ENCODE results near the gene RRP1.

Gene RRP1

GRCh38 chr21:43789276-43790009 is at the start of gene RRP1:
TSS of gene RRP1 (plus strand) at chr21:43789577. CDS start at chr21:43789630, 53 bp downstream.
- H3K36me3 Mint-ChIP-seq (ENCODE audit: low read depth), result peaks cover 24% of the 10 kb centered on the region
- H3K9me3 Mint-ChIP-seq, result no peaks in the 10 kb centered on the region
- H3K4me3 Mint-ChIP-seq, result peak within 1 kb of the TSS; percentile 92
- DNase-seq (ENCODE audit: low spot score), result peak; percentile 95
- H3K4me1 Mint-ChIP-seq (ENCODE audit: low read depth), result peaks cover 10% of the 10 kb centered on the region
- no peaks in the 10 kb centered on the region for H3K27me3 Mint-ChIP-seq (ENCODE audit: low read depth)
- H3K27ac Mint-ChIP-seq, result peak within 1 kb of the TSS; percentile 91

- Mint-ChIP-seq H3K4me1 (ENCODE audit: low read depth) (no peaks in the 10 kb centered on the region), H3K36me3 (ENCODE audit: low read depth) (peaks cover 6% of the 10 kb centered on the region), H3K4me3 (no peak overlapping the region), H3K9me3 (no peaks in the 10 kb centered on the region), H3K27me3 (ENCODE audit: low read depth) (no peaks in the 10 kb centered on the region), H3K27ac (no peak overlapping the region)
- no peak for DNase-seq (ENCODE audit: low spot score)
These were observed 49.5 kb upstream of the RRP1 start for GRCh38 chr21:43739621-43740435.

GRCh38 chr21:43740497-43741156 is 48.8 kb upstream of the RRP1 start:
- Mint-ChIP-seq H3K4me1 (ENCODE audit: low read depth) (no peaks in the 10 kb centered on the region), H3K4me3 (no peak overlapping the region), H3K27ac (no peak overlapping the region), H3K36me3 (ENCODE audit: low read depth) (peaks cover 8% of the 10 kb centered on the region), H3K27me3 (ENCODE audit: low read depth) (no peaks in the 10 kb centered on the region), H3K9me3 (no peaks in the 10 kb centered on the region)
- no peak for DNase-seq (ENCODE audit: low spot score)

- Mint-ChIP-seq H3K9me3 (no peaks in the 10 kb centered on the region), H3K4me1 (ENCODE audit: low read depth) (no peaks in the 10 kb centered on the region), H3K36me3 (ENCODE audit: low read depth) (peaks cover 11% of the 10 kb centered on the region), H3K4me3 (no peak overlapping the region), H3K27me3 (ENCODE audit: low read depth) (no peaks in the 10 kb centered on the region), H3K27ac (no peak overlapping the region)
- DNase-seq (ENCODE audit: low spot score), result no peak
These were observed 47.8 kb upstream of the RRP1 start for GRCh38 chr21:43741423-43742096.

- no peak overlapping the region for H3K27ac Mint-ChIP-seq
- H3K4me3 Mint-ChIP-seq, result no peak overlapping the region
- DNase-seq (ENCODE audit: low spot score), result no peak
These were observed 45.4 kb upstream of the RRP1 start for GRCh38 chr21:43743947-43744346.

GRCh38 chr21:43744725-43745124 is 44.7 kb upstream of the RRP1 start:
- peaks cover 16% of the 10 kb centered on the region for H3K36me3 Mint-ChIP-seq (ENCODE audit: low read depth)
- no peaks in the 10 kb centered on the region for H3K9me3 Mint-ChIP-seq
- no peaks in the 10 kb centered on the region for H3K27me3 Mint-ChIP-seq (ENCODE audit: low read depth)
- H3K4me3 Mint-ChIP-seq, result no peak overlapping the region
- DNase-seq (ENCODE audit: low spot score), result no peak
- H3K27ac Mint-ChIP-seq, result no peak overlapping the region
- no peaks in the 10 kb centered on the region for H3K4me1 Mint-ChIP-seq (ENCODE audit: low read depth)

More at GRCh38 chr21:43743947-43744346, 45.4 kb upstream of the RRP1 start:
- Mint-ChIP-seq H3K36me3 (ENCODE audit: low read depth) (peaks cover 16% of the 10 kb centered on the region), H3K4me1 (ENCODE audit: low read depth) (no peaks in the 10 kb centered on the region), H3K27me3 (ENCODE audit: low read depth) (no peaks in the 10 kb centered on the region), H3K9me3 (no peaks in the 10 kb centered on the region)

GRCh38 chr21:43745772-43746517 is 43.4 kb upstream of the RRP1 start:
- Mint-ChIP-seq H3K27ac (no peak overlapping the region), H3K27me3 (ENCODE audit: low read depth) (no peaks in the 10 kb centered on the region), H3K9me3 (no peaks in the 10 kb centered on the region), H3K4me1 (ENCODE audit: low read depth) (no peaks in the 10 kb centered on the region), H3K36me3 (ENCODE audit: low read depth) (peaks cover 22% of the 10 kb centered on the region), H3K4me3 (no peak overlapping the region)
- no peak for DNase-seq (ENCODE audit: low spot score)

- Mint-ChIP-seq H3K36me3 (ENCODE audit: low read depth) (peaks cover 25% of the 10 kb centered on the region), H3K27me3 (ENCODE audit: low read depth) (no peaks in the 10 kb centered on the region), H3K4me1 (ENCODE audit: low read depth) (no peaks in the 10 kb centered on the region), H3K27ac (no peak overlapping the region), H3K9me3 (no peaks in the 10 kb centered on the region), H3K4me3 (no peak overlapping the region)
- DNase-seq (ENCODE audit: low spot score), result no peak
These were observed 40.8 kb upstream of the RRP1 start for GRCh38 chr21:43748622-43749021.

GRCh38 chr21:43749651-43750262 is 39.6 kb upstream of the RRP1 start:
- Mint-ChIP-seq H3K27ac (no peak overlapping the region), H3K9me3 (no peaks in the 10 kb centered on the region), H3K27me3 (ENCODE audit: low read depth) (no peaks in the 10 kb centered on the region), H3K36me3 (ENCODE audit: low read depth) (peaks cover 36% of the 10 kb centered on the region), H3K4me3 (no peak overlapping the region), H3K4me1 (ENCODE audit: low read depth) (no peaks in the 10 kb centered on the region)
- DNase-seq (ENCODE audit: low spot score), result no peak

- DNase-seq (ENCODE audit: low spot score), result no peak
- no peaks in the 10 kb centered on the region for H3K27me3 Mint-ChIP-seq (ENCODE audit: low read depth)
- no peaks in the 10 kb centered on the region for H3K4me1 Mint-ChIP-seq (ENCODE audit: low read depth)
- H3K27ac Mint-ChIP-seq, result no peak overlapping the region
- no peak overlapping the region for H3K4me3 Mint-ChIP-seq
- peaks cover 38% of the 10 kb centered on the region for H3K36me3 Mint-ChIP-seq (ENCODE audit: low read depth)
- no peaks in the 10 kb centered on the region for H3K9me3 Mint-ChIP-seq
These were observed 38.9 kb upstream of the RRP1 start for GRCh38 chr21:43750339-43751033.

- no peak for DNase-seq (ENCODE audit: low spot score)
- H3K27ac Mint-ChIP-seq, result no peak overlapping the region
- no peak overlapping the region for H3K4me3 Mint-ChIP-seq
- H3K4me1 Mint-ChIP-seq (ENCODE audit: low read depth), result no peaks in the 10 kb centered on the region
- H3K9me3 Mint-ChIP-seq, result no peaks in the 10 kb centered on the region
- H3K27me3 Mint-ChIP-seq (ENCODE audit: low read depth), result no peaks in the 10 kb centered on the region
- H3K36me3 Mint-ChIP-seq (ENCODE audit: low read depth), result peaks cover 37% of the 10 kb centered on the region
These were observed 37.3 kb upstream of the RRP1 start for GRCh38 chr21:43751955-43752591.

GRCh38 chr21:43752758-43753438 is 36.5 kb upstream of the RRP1 start:
- Mint-ChIP-seq H3K9me3 (no peaks in the 10 kb centered on the region), H3K27ac (no peak overlapping the region), H3K27me3 (ENCODE audit: low read depth) (no peaks in the 10 kb centered on the region), H3K36me3 (ENCODE audit: low read depth) (peaks cover 31% of the 10 kb centered on the region), H3K4me3 (no peak overlapping the region), H3K4me1 (ENCODE audit: low read depth) (no peaks in the 10 kb centered on the region)
- DNase-seq (ENCODE audit: low spot score), result no peak

Measured in T-helper 2 cell treated with Interferon-gamma antibody and Interleukin-4, amounts not matched to agents 5 μg/mL and 100 μg/mL, for 36 hours (primary cell).